Heart left ventricle (tissue), 16 donors: ENCODE results near the gene B4GALT1. TPM values are rescaled to one million over a fixed set of nuclear protein-coding genes. Genes with fewer than 3 reads are reported as not detected.

ENCODE experiments used
- ATAC-seq, 4 donors: fragments of 200-7000 bp; cut with Tn5 transposase; one replicate each; pipeline ENCODE4 v1.9.1; 2020 to 2022; ENCODE audit warnings: moderate library complexity in 4 of 4, mild to moderate bottlenecking in 3 of 4, moderate number of reproducible peaks in 1 of 4
- DNase-seq, 5 donors: peaks; one replicate each; pipeline ENCODE4 v3.0.0-alpha.2; 2020
- H3K27ac ChIP-seq, 12 donors: fragments of 200-600 bp; sonication (generic) in 4 of 12; one replicate each; pipeline versions ENCODE4 v1.5.0 to v1.8.0; 2016 to 2022; ENCODE audit warnings: mild to moderate bottlenecking in 2 of 12
- H3K27me3 ChIP-seq, 9 donors: fragments of 200-600 bp; sonication (generic) in 2 of 9; one replicate each; pipeline versions ENCODE4 v1.5.1 to v1.8.0; 2016 to 2022; ENCODE audit warnings: mild to moderate bottlenecking in 3 of 9
- H3K36me3 ChIP-seq, 9 donors: fragments of 200-600 bp; sonication (generic) in 2 of 9; one replicate each; pipeline versions ENCODE4 v1.5.0 to v1.8.0; 2018 to 2022; ENCODE audit warnings: mild to moderate bottlenecking in 2 of 9
- H3K4me1 ChIP-seq, 12 donors: fragments of 200-600 bp; sonication (generic) in 4 of 12; one replicate each; pipeline versions ENCODE4 v1.5.0 to v1.8.0; 2016 to 2022; ENCODE audit warnings: mild to moderate bottlenecking in 3 of 12
- H3K4me3 ChIP-seq, 12 donors: fragments of 200-600 bp; sonication (generic) in 4 of 12; one replicate each; pipeline versions ENCODE4 v1.5.0 to v1.8.0; 2017 to 2022; ENCODE audit warnings: mild to moderate bottlenecking in 9 of 12, moderate library complexity in 4 of 12
- H3K9me3 ChIP-seq, 12 donors: fragments of 200-600 bp; sonication (generic) in 4 of 12; one replicate each; pipeline versions ENCODE4 v1.5.0 to v1.8.0; 2016 to 2022; ENCODE audit warnings: mild to moderate bottlenecking in 1 of 12
- CTCF ChIP-seq, 12 donors: fragments of 200-600 bp; sonication (generic) in 4 of 12; IDR thresholded peaks; one replicate each; pipeline versions ENCODE4 v1.5.0 to v1.8.0; 2018 to 2022; ENCODE audit warnings: antibody characterized with exemption in 12 of 12, mild to moderate bottlenecking in 5 of 12
- POLR2A ChIP-seq, 2 donors: fragments of 450-650 bp; IDR thresholded peaks; one replicate each; pipeline ENCODE4 v1.6.1; 2017; ENCODE audit warnings: antibody characterized with exemption in 2 of 2, mild to moderate bottlenecking in 2 of 2, moderate library complexity in 2 of 2
- WGBS, 4 donors: extraction: QIAGEN DNeasy Blood & Tissue Kit in 2 of 4; methylation state at CpG; one replicate each; pipeline versions ENCODE4 v1.1.5 to v1.1.7; 2013 to 2018; 5-methylcytosine and 5-hydroxymethylcytosine counted together
- intact Hi-C, 10 donors: fragments of 100-400 bp; cut with DNase I; formaldehyde crosslinking; loops; one replicate each; pipeline versions ENCODE4 v1.11.1 to v1.14.2; 2022
- polyA plus RNA-seq, 2 donors: library from polyadenylated mRNA; stranded (reverse); fragments of 200-250 nt; gene quantifications; one replicate each; pipeline ENCODE4 v1.2.3, GENCODE V29; 2013
- total RNA-seq, 9 donors: library from RNA; depleted of rRNA in 2 of 9; stranded (reverse); fragments of >200 nt in 2 of 9; fragmentation: NEBNext Ultra II Directional in 3 of 9; extraction: Animal tissue kit (Norgen Biotek cat#: 25700) in 3 of 9; gene quantifications; one replicate each; pipeline versions ENCODE4 v1.1.0 to v1.2.4, GENCODE V29; 2016 to 2023
- donor health status: ischemic (EF 13 %, LVEDD 7.1; RV severe dilation, severe dysfunction).
- donor health status: healthy with polysubstance abuse.
- donor health status: DM: no; HTN: yes; CAD: no.
- donor health status: DM: no; HTN: no; CAD: no.
- donor health status: ischemic (EF 25% LVEDD 6.9; RV normal size, moderate dysfunction).
- donor health status: ischemic (EF 25% LVEDD 5.7; RV mildly dilated, moderate dysfunction).
- donor health status: healthy.
- donor health status: DM: yes; HTN: yes; CAD: no.
- donor health status: ischemic (EF 35%, LVEDD 5.7; RV mildly dilated, moderate dysfunction).
- donor health status: nonischemic (EF 11% LVEDD 7.7; RV severe dilation, severe dysfunction).
- donor health status: DM: yes; HTN: yes; CAD: no.
- donor health status: PGD.
- donor health status: ischemic (EF 29% LVEDD 5.4; RV normal size, mild dysfunction).
- donor health status: nonischemic (EF 23%, LVEDD 6.1; RV moderate dilation, normal function).

The B4GALT1 gene
- total and polyA plus RNA-seq, 11 donors = 10.6 to 73.3 (median 38.4) TPM

GRCh38 chr9:33153001-33153400 lies 14.1 kb downstream of the B4GALT1 start:
- ATAC-seq = no peak
- no peak for DNase-seq
- peak overlapping the region in 2 of 12 donors; percentile 39 to 80 for H3K27ac ChIP-seq
- intact Hi-C loops = no loop called here
- H3K27me3 ChIP-seq = no peaks in the 10 kb centered on the region
- TF ChIP-seq CTCF (IDR thresholded peaks at IDR 0.05) = no peak
- no peak for TF ChIP-seq POLR2A (IDR thresholded peaks at IDR 0.05)
- H3K9me3 ChIP-seq = peaks cover 0 to 7% (median 0%) of the 10 kb centered on the region in 12 donors
- H3K4me1 ChIP-seq = peaks cover 26 to 95% (median 72%) of the 10 kb centered on the region in 12 donors
- no peaks in the 10 kb centered on the region for H3K36me3 ChIP-seq
- H3K4me3 ChIP-seq = no peak overlapping the region
- WGBS, 4 donors = 62 to 75% (median 70%) methylated on average over 2 of the region's 2 CpGs

- ATAC-seq (no peak), DNase-seq (no peak)
- TF ChIP-seq POLR2A (IDR thresholded peaks at IDR 0.05) = no peak
- no peak for TF ChIP-seq CTCF (IDR thresholded peaks at IDR 0.05)
- H3K27me3 ChIP-seq = no peaks in the 10 kb centered on the region
- peak overlapping the region in 11 of 12 donors; percentile 59 to 81 (median 69) for H3K27ac ChIP-seq
- 52 to 67% (median 58%) methylated on average over 2 of the region's 2 CpGs for WGBS, 4 donors
- intact Hi-C loops = no loop called here
- H3K9me3 ChIP-seq = peaks cover 0 to 7% (median 0%) of the 10 kb centered on the region in 12 donors
- H3K36me3 ChIP-seq = no peaks in the 10 kb centered on the region
- H3K4me1 ChIP-seq = peaks cover 17 to 96% (median 68%) of the 10 kb centered on the region in 12 donors
- H3K4me3 ChIP-seq = no peak overlapping the region
These were observed 15.5 kb downstream of the B4GALT1 start for GRCh38 chr9:33151601-33152000.

- Histone ChIP-seq H3K4me3 (no peak overlapping the region), H3K4me1 (peaks cover 17 to 96% (median 69%) of the 10 kb centered on the region in 12 donors), H3K9me3 (peaks cover 0 to 7% (median 0%) of the 10 kb centered on the region in 12 donors), H3K27ac (peak overlapping the region; percentile 59 to 81 (median 68)), H3K36me3 (peaks cover 0 to 2% (median 0%) of the 10 kb centered on the region in 9 donors), H3K27me3 (no peaks in the 10 kb centered on the region)
- ATAC-seq (peak; percentile 73 to 88 (median 82)), DNase-seq (peak; percentile 65 to 83 (median 73))
- intact Hi-C loops = no loop called here
- WGBS, 4 donors = 6 to 17% (median 12%) methylated on average over 5 of the region's 5 CpGs
- no peak for TF ChIP-seq CTCF (IDR thresholded peaks at IDR 0.05)
These were observed 16.1 kb downstream of the B4GALT1 start for GRCh38 chr9:33151007-33151557.

GRCh38 chr9:33148367-33149014 lies 18.6 kb downstream of the B4GALT1 start:
- H3K36me3 ChIP-seq = peaks cover 0 to 4% (median 0%) of the 10 kb centered on the region in 9 donors
- intact Hi-C loops = no loop called here
- peaks cover 22 to 98% (median 79%) of the 10 kb centered on the region in 12 donors for H3K4me1 ChIP-seq
- peaks cover 0 to 5% (median 0%) of the 10 kb centered on the region in 12 donors for H3K9me3 ChIP-seq
- peak overlapping the region in 3 of 12 donors; percentile 1 to 48 (median 9) for H3K27ac ChIP-seq
- H3K27me3 ChIP-seq = no peaks in the 10 kb centered on the region
- DNase-seq (no peak), ATAC-seq (no peak)
- TF ChIP-seq CTCF (IDR thresholded peaks at IDR 0.05) = no peak
- no peak for TF ChIP-seq POLR2A (IDR thresholded peaks at IDR 0.05)
- 21 to 37% (median 26%) methylated on average over 4 of the region's 4 CpGs for WGBS, 4 donors
- no peak overlapping the region for H3K4me3 ChIP-seq
